ENCODE data around the gene NDUFA8.
"Not testable (repeated sequence)": the region's sequence is repeated elsewhere in the genome, so short reads cannot be mapped to it uniquely, and the experiment has no call there.

Gene NDUFA8

DNA sequence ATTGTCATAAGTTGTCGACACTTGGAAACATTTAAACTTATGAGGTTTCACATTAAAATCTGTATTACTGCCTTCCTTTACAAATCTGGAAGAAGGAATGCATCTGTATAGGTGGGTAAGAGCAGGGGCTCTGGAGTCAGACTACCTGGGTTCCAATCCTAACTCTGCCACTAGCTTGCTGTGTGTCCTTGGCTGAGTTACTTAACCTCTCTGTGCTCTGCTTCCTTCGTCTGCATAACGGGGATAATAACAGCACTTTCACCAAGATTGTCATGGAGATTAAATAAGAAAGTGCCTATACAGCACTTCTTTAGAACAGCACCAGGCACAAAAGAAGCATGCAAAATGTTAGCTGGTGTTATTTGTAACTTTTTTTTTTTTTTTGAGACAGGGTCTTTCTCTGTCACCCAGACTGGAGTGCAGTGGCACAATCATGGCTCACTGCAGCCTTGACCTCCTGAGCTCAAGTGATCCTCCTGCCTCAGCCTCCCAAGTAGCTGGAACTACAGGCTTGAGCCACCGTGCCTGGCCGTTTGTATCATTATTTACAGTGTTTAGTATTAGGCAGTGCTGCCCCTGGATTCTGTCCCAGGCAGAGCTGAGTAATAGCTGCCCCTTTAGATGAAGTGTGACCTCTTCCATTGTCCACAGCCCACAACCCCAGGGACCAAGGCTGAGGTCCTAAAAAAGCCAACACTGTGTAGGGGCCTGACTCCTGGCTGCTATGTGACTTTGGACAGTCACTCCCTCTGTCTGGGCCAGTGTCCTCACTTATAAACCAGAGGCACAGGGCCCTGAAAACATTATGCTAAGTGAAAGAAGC, 41.0 kb downstream of the NDUFA8 start:
- H3K4me3 ChIP-seq (ENCODE audit: low read depth in 1 of 2, low read length in 2 of 2): no peak overlapping the region
- H3K27me3 ChIP-seq (ENCODE audit: low read depth, low read length): no peaks in the 10 kb centered on the region
- no peaks in the 10 kb centered on the region for H3K36me3 ChIP-seq (ENCODE audit: control insufficient read depth in 1 of 2, insufficient read depth in 2 of 2, low read length in 2 of 2)
- no peaks in the 10 kb centered on the region for H3K4me1 ChIP-seq (ENCODE audit: control insufficient read depth in 1 of 2, insufficient read depth in 2 of 2, low read length in 2 of 2)
- H3K9me3 ChIP-seq (ENCODE audit: control insufficient read depth in 1 of 2, low read length in 2 of 2): no peaks in the 10 kb centered on the region
- H3K27ac ChIP-seq (ENCODE audit: low read length): no peak overlapping the region

DNA sequence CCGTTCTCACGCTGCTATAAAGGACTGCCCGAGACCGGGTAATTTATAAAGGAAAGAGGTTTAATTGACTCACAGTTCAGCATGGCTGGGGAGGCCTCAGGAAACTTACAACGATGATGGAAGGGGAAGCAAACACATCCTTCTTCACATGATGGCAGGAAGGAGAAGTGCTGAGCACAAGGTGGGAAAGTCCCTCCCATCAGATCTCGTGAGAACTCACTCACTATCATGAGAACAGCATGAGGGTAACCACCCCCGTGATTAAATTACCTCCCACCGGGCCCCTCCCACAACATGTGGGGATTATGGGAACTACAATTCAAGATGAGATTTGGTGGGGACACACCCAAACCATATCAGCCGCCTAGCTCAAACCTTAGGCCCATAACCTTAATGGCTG, 42.3 kb downstream of the NDUFA8 start:
- H3K27ac ChIP-seq (ENCODE audit: low read length); H3K27me3 ChIP-seq (ENCODE audit: low read depth, low read length); H3K9me3 ChIP-seq (ENCODE audit: control insufficient read depth in 1 of 2, low read length in 2 of 2); H3K4me3 ChIP-seq (ENCODE audit: low read depth in 1 of 2, low read length in 2 of 2); H3K36me3 ChIP-seq (ENCODE audit: control insufficient read depth in 1 of 2, insufficient read depth in 2 of 2, low read length in 2 of 2); H3K4me1 ChIP-seq (ENCODE audit: control insufficient read depth in 1 of 2, insufficient read depth in 2 of 2, low read length in 2 of 2): not testable (repeated sequence)

DNA sequence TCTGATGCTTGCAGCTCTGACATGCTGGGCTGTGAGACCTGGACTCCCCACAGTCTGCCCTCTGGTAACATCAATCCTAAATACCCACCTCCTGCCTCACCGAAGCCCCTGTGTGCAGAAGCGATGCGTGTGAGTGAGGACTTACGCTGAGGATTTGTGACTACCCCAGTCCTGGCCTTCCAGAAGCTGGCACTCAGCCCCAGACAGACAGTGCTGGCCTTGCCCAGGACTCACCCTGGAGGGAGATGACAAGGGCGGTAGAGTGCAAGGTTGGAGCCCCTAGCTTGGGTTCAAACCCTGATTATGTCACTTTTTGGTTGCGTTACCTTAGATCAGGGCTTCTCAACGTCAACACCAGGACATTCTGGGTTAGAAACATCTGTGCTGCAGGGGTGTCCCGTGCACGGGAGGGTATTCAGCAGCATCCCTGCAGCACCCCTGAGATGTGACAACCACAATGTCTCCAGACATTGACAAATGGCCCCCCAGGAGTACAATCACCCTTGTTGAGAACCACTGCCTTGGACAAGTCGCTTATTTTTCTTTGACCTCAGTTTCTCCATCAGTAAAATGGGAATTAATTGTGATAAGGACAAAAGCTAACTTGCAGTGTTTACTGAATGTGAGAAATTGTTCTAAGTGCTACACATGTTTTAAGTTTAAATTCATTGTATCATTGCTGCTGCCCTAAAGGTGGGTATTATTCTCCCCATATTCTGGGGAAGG, 43.0 kb downstream of the NDUFA8 start:
- Histone ChIP-seq H3K27ac (ENCODE audit: low read length) (no peak overlapping the region), H3K4me3 (ENCODE audit: low read depth in 1 of 2, low read length in 2 of 2) (no peak overlapping the region)

DNA sequence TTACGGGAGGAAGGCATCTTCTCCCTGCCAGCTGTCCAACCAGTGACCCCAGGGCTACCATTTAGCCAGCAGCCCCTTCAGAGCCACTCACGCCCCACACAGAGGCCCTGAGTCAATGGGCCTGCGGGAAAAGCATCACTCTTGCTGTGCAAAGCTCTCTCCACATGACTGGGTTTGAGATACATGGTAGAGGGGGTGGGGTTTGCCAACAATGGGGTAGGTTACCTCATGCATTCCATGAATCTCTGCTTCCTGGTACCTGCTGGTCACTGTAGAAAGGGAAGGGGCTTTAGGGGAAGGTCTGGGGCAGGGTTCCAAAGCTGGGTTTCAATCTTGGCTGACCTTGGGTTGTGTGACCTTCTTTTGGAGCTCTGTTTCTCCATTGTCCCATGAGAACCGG, 43.5 kb downstream of the NDUFA8 start:
- no peak overlapping the region for H3K27ac ChIP-seq (ENCODE audit: low read length)
- H3K27me3 ChIP-seq (ENCODE audit: low read depth, low read length): no peaks in the 10 kb centered on the region
- H3K4me1 ChIP-seq (ENCODE audit: control insufficient read depth in 1 of 2, insufficient read depth in 2 of 2, low read length in 2 of 2): no peaks in the 10 kb centered on the region
- H3K36me3 ChIP-seq (ENCODE audit: control insufficient read depth in 1 of 2, insufficient read depth in 2 of 2, low read length in 2 of 2): no peaks in the 10 kb centered on the region
- no peak overlapping the region for H3K4me3 ChIP-seq (ENCODE audit: low read depth in 1 of 2, low read length in 2 of 2)
- no peaks in the 10 kb centered on the region for H3K9me3 ChIP-seq (ENCODE audit: control insufficient read depth in 1 of 2, low read length in 2 of 2)

More for the DNA sequence above, 43.0 kb downstream of the NDUFA8 start:
- Histone ChIP-seq H3K27me3 (ENCODE audit: low read depth, low read length) (no peaks in the 10 kb centered on the region), H3K36me3 (ENCODE audit: control insufficient read depth in 1 of 2, insufficient read depth in 2 of 2, low read length in 2 of 2) (no peaks in the 10 kb centered on the region), H3K4me1 (ENCODE audit: control insufficient read depth in 1 of 2, insufficient read depth in 2 of 2, low read length in 2 of 2) (no peaks in the 10 kb centered on the region), H3K9me3 (ENCODE audit: control insufficient read depth in 1 of 2, low read length in 2 of 2) (no peaks in the 10 kb centered on the region)

DNA sequence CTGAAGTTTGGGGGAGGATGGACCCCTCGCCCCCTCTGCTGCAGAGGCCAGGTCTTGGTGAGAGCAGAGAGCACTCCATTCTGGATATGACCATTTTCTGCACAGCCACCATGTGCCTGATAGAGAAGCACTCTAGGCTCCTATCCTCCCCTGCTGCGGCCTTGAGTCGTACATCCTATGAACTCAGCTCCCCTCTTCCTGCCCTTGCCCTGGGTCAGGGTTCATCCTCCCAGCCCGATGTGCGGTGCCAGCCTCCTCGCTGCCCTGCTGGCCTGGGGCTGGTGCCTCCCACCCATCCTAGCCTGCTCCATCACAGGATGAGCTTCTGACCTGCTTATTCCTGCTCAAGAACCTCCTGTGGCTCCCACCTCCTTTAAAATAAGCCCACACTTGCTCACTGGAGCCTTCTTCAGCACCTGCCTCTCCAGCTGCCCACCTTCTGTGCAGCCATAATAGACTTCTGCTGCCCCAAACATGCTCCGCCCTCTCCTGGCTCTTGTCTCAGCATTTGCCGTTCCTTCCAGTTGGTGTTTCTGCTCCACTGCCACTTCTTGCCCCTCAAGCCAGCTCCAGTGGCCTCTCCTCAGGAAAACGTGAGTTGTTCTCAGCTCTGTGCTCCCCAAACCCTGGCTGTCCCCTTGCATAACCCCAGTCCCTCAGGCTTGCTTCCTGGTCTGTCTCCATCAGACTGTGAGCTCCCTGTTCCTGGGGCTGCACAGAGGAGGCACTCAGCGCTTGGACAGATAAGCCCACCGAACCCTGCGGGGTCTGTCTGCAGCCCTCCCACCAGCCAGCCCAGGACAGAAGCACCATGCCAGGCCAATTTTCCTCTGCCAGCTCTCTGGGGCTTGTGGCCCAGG, 44.2 kb downstream of the NDUFA8 start:
- Histone ChIP-seq H3K9me3 (ENCODE audit: control insufficient read depth in 1 of 2, low read length in 2 of 2) (no peaks in the 10 kb centered on the region), H3K4me3 (ENCODE audit: low read depth in 1 of 2, low read length in 2 of 2) (no peak overlapping the region), H3K4me1 (ENCODE audit: control insufficient read depth in 1 of 2, insufficient read depth in 2 of 2, low read length in 2 of 2) (no peaks in the 10 kb centered on the region), H3K27me3 (ENCODE audit: low read depth, low read length) (no peaks in the 10 kb centered on the region), H3K27ac (ENCODE audit: low read length) (no peak overlapping the region), H3K36me3 (ENCODE audit: control insufficient read depth in 1 of 2, insufficient read depth in 2 of 2, low read length in 2 of 2) (no peaks in the 10 kb centered on the region)

DNA sequence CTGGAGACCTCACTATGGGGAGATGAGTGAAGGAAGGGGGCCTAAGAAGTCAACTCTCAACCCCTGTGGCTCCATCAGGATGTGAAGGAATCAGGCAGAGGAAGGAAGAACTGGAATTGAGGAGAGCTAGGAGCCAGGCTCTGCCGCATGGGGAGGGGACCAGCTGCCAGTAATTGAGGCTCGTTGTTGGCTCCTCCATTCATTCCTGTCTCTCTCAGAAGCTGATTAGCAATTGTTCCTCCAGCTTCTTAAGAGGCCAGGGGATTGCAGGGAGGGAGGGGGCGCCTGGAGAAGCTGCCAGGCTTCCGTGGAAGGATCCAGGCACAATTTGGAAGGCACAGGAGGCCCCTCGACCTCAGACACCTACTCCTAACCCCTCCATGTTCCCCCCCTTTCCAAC, 46.0 kb downstream of the NDUFA8 start:
- Histone ChIP-seq H3K27ac (ENCODE audit: low read length) (no peak overlapping the region), H3K9me3 (ENCODE audit: control insufficient read depth in 1 of 2, low read length in 2 of 2) (no peaks in the 10 kb centered on the region), H3K4me3 (ENCODE audit: low read depth in 1 of 2, low read length in 2 of 2) (no peak overlapping the region), H3K27me3 (ENCODE audit: low read depth, low read length) (no peaks in the 10 kb centered on the region), H3K36me3 (ENCODE audit: control insufficient read depth in 1 of 2, insufficient read depth in 2 of 2, low read length in 2 of 2) (no peaks in the 10 kb centered on the region), H3K4me1 (ENCODE audit: control insufficient read depth in 1 of 2, insufficient read depth in 2 of 2, low read length in 2 of 2) (no peaks in the 10 kb centered on the region)

DNA sequence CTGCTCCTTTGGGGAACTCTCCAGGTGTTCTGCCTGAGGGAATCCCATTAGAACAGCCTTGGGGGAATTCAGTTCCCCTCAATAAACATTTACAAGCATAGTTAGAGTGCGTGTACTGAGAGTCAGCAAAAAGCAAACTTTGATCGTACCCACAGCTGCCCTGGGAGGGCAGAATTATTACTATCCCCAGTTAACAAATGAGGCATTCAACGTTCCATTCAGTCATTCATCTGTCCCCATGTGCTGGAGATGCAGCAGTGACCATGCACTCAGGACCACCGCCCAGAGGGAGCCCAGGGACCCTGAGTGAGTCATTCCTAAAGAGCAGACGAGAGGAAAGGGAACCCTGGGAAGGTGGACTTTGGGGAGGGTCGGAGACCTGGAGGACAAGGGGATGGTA, 47.3 kb downstream of the NDUFA8 start:
- H3K27ac ChIP-seq (ENCODE audit: low read length): no peak overlapping the region
- no peaks in the 10 kb centered on the region for H3K27me3 ChIP-seq (ENCODE audit: low read depth, low read length)
- peaks cover 0 to 7% of the 10 kb centered on the region in 2 donors for H3K4me1 ChIP-seq (ENCODE audit: control insufficient read depth in 1 of 2, insufficient read depth in 2 of 2, low read length in 2 of 2)
- H3K4me3 ChIP-seq (ENCODE audit: low read depth in 1 of 2, low read length in 2 of 2): no peak overlapping the region
- H3K9me3 ChIP-seq (ENCODE audit: control insufficient read depth in 1 of 2, low read length in 2 of 2): no peaks in the 10 kb centered on the region
- H3K36me3 ChIP-seq (ENCODE audit: control insufficient read depth in 1 of 2, insufficient read depth in 2 of 2, low read length in 2 of 2): no peaks in the 10 kb centered on the region

DNA sequence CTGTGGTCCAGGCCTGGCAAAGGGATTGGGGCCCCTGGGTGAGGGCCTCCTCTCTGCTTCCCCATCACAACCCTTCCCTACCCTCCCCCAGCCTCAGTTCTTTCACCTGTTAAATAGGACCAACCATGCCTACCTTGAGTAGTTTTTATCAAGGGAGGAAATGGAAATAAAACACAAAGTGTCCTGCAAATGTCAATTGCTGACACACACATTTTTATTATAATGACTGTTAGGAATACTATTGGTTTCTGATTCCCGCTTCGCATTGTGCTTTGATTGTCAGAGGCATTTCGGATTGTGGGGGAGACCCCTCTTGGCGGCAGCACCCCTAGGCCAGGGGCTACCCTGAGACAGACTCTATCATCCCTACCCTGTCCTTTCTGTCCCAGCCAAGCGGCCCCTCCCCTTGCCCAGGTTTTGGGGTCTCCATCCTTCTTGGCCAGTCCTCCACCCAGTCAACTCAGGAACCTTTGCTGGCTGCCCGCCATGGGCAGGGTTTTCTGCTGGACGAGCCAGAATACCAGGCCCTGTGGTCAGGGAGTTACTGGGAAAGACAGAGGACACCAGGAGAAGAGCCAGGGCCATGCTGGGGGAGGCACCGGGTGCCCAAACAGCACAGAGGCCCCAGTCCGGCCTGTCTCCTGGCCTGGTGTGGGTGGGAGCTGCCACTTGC, 48.0 kb downstream of the NDUFA8 start:
- peaks cover 0 to 13% of the 10 kb centered on the region in 2 donors for H3K4me1 ChIP-seq (ENCODE audit: control insufficient read depth in 1 of 2, insufficient read depth in 2 of 2, low read length in 2 of 2)
- H3K9me3 ChIP-seq (ENCODE audit: control insufficient read depth in 1 of 2, low read length in 2 of 2): no peaks in the 10 kb centered on the region
- H3K27me3 ChIP-seq (ENCODE audit: low read depth, low read length): no peaks in the 10 kb centered on the region
- no peak overlapping the region for H3K4me3 ChIP-seq (ENCODE audit: low read depth in 1 of 2, low read length in 2 of 2)
- no peaks in the 10 kb centered on the region for H3K36me3 ChIP-seq (ENCODE audit: control insufficient read depth in 1 of 2, insufficient read depth in 2 of 2, low read length in 2 of 2)
- no peak overlapping the region for H3K27ac ChIP-seq (ENCODE audit: low read length)

DNA sequence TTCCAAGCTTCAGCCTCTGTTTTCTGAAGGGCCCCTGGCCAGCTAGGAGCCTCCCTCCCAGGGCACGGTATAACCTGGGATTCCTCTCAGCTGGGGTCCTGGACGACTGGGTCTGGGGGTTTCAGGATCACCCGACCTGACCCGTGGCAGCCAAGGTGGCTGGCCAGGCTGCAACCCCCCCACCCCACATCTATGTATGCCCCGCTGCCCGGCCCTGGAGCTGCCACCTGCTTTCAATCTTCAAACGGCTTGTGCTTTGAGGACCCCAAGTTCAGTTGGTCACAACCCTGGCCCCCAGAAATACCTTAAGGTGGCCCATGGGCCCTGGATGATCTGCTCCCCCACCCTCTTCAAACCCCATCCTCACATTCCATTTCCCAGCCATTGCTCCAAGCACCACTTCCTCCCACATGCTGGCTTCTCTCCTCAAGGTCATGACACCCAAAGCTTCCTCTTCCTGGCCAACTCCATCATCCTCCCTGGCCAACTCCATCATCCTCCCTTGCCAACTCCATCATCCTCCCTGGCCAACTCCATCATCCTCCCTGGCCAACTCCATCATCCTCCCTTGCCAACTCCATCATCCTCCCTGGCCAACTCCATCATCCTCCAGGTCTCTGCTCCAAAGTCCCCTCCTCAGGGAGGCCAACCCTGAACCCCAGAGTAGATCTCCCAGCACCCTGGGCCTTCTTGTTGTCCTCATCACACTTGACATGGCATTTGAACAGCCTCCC, 49.3 kb downstream of the NDUFA8 start:
- Histone ChIP-seq H3K9me3 (ENCODE audit: control insufficient read depth in 1 of 2, low read length in 2 of 2) (no peaks in the 10 kb centered on the region), H3K27ac (ENCODE audit: low read length) (no peak overlapping the region), H3K4me1 (ENCODE audit: control insufficient read depth in 1 of 2, insufficient read depth in 2 of 2, low read length in 2 of 2) (peaks cover 0 to 20% of the 10 kb centered on the region in 2 donors), H3K27me3 (ENCODE audit: low read depth, low read length) (no peaks in the 10 kb centered on the region), H3K36me3 (ENCODE audit: control insufficient read depth in 1 of 2, insufficient read depth in 2 of 2, low read length in 2 of 2) (no peaks in the 10 kb centered on the region), H3K4me3 (ENCODE audit: low read depth in 1 of 2, low read length in 2 of 2) (no peak overlapping the region)

DNA sequence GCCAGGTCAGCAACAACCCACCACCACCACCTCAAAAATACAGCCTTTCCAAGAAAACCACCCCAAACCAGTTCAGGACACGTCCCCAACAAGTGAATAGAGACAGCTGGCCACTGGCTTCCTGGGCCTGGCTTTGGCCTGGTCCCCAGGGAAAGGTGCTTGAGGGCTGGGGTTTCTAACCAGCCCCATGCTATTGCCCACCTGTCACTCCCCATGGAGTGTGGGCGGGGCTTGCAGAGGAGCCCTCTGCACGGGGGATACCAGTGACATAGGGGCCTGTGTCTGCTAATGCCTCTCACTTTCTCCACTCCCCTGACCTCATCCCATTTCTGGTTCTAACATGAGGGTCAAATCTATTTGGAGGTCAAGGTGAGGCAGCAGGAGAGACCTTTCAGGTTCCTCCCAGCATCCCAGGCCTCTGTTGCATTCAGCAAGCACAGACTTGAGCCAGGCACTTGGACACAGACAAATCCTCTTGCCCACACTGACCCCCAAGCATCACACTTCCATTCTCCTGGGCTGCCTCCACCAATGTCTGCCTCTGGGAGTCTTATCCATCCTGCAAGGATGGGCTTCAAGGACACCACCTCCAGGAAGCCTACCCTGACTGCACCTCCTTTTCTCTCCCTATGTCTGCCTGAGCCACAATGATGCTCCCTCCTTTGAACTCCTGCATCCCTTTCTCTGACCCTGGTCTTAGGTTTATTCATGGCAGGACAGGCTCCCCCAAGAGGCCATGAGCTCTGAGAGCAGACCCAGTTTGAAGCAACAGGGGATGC, 50.4 kb downstream of the NDUFA8 start:
- Histone ChIP-seq H3K27me3 (ENCODE audit: low read depth, low read length) (no peaks in the 10 kb centered on the region), H3K9me3 (ENCODE audit: control insufficient read depth in 1 of 2, low read length in 2 of 2) (peaks cover 0 to 2% of the 10 kb centered on the region in 2 donors), H3K27ac (ENCODE audit: low read length) (no peak overlapping the region), H3K36me3 (ENCODE audit: control insufficient read depth in 1 of 2, insufficient read depth in 2 of 2, low read length in 2 of 2) (no peaks in the 10 kb centered on the region), H3K4me1 (ENCODE audit: control insufficient read depth in 1 of 2, insufficient read depth in 2 of 2, low read length in 2 of 2) (peaks cover 0 to 20% of the 10 kb centered on the region in 2 donors), H3K4me3 (ENCODE audit: low read depth in 1 of 2, low read length in 2 of 2) (no peak overlapping the region)
